Ishikawa (cell line): Measurements from ENCODE around the gene DICER1.

Experiments used
- CEBPB ChIP-seq: IDR thresholded peaks from 2 replicates; pipeline ENCODE4 v1.6.1; 2012
- CREB1 ChIP-seq: IDR thresholded peaks from 2 replicates; pipeline ENCODE4 v1.6.1; 2012; ENCODE audit warnings: low read depth
- EGR1 ChIP-seq: IDR thresholded peaks from 2 replicates; pipeline ENCODE4 v1.6.1; 2012
- EP300 ChIP-seq: IDR thresholded peaks from 2 replicates; pipeline ENCODE4 v1.6.1; 2012; ENCODE audit warnings: borderline replicate concordance
- FOXM1 ChIP-seq: IDR thresholded peaks from 2 replicates; pipeline ENCODE4 v1.6.1; 2012; ENCODE audit warnings: low read depth, borderline replicate concordance
- NFIC ChIP-seq: IDR thresholded peaks from 2 replicates; pipeline ENCODE4 v1.6.1; 2012
- RAD21 ChIP-seq: IDR thresholded peaks from 2 replicates; pipeline ENCODE4 v1.6.1; 2012; ENCODE audit warnings: low read depth
- TAF1 ChIP-seq: IDR thresholded peaks from 2 replicates; pipeline ENCODE4 v1.6.1; 2012; ENCODE audit warnings: low read depth, mild to moderate bottlenecking
- TCF12 ChIP-seq: IDR thresholded peaks from 2 replicates; pipeline ENCODE4 v1.6.1; 2012; ENCODE audit warnings: low read depth
- TEAD4 ChIP-seq: IDR thresholded peaks from 2 replicates; pipeline ENCODE4 v1.6.1; 2012
- YY1 ChIP-seq: IDR thresholded peaks from 2 replicates; pipeline ENCODE4 v1.6.1; 2012; ENCODE audit warnings: low read depth
- ZBTB7A ChIP-seq: IDR thresholded peaks from 2 replicates; pipeline ENCODE4 v1.6.1; 2012; ENCODE audit warnings: low read depth
- TF ChIP-seq, protein P1 (sequence below): IDR thresholded peaks from 2 replicates; pipeline ENCODE4 v1.6.1; 2012; ENCODE audit warnings: low read depth, mild to moderate bottlenecking
- TF ChIP-seq, protein P2 (sequence below): IDR thresholded peaks from 2 replicates; pipeline ENCODE4 v1.6.1; 2012
- TF ChIP-seq, protein P3 (sequence below): IDR thresholded peaks from 2 replicates; pipeline ENCODE4 v1.6.1; 2012

DICER1 gene

DNA sequence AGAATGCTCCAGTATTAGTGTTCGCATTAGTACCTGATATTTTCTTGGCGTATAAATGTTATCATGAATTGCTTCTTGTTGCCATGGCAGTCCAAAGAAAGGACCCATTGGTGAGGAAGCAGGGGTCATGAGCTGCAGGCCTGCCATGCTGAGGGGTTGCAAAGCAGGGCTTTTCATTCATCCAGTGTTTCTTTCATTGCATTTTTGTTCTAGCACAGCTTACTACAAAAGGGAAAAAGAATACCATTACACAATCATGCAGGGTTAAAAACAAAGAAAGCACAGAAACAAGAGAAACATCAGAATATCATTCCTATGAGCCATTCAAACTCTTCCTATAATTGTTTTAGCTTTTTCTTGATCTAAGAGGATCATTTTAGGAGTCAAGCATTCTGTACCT lies 24.0 kb downstream of the DICER1 start:
- TF ChIP-seq EP300 = no peak
- no peak for TF ChIP-seq TEAD4
- TF ChIP-seq FOXM1 = no peak
- TF ChIP-seq TAF1 = no peak
- TF ChIP-seq, protein P1, sequence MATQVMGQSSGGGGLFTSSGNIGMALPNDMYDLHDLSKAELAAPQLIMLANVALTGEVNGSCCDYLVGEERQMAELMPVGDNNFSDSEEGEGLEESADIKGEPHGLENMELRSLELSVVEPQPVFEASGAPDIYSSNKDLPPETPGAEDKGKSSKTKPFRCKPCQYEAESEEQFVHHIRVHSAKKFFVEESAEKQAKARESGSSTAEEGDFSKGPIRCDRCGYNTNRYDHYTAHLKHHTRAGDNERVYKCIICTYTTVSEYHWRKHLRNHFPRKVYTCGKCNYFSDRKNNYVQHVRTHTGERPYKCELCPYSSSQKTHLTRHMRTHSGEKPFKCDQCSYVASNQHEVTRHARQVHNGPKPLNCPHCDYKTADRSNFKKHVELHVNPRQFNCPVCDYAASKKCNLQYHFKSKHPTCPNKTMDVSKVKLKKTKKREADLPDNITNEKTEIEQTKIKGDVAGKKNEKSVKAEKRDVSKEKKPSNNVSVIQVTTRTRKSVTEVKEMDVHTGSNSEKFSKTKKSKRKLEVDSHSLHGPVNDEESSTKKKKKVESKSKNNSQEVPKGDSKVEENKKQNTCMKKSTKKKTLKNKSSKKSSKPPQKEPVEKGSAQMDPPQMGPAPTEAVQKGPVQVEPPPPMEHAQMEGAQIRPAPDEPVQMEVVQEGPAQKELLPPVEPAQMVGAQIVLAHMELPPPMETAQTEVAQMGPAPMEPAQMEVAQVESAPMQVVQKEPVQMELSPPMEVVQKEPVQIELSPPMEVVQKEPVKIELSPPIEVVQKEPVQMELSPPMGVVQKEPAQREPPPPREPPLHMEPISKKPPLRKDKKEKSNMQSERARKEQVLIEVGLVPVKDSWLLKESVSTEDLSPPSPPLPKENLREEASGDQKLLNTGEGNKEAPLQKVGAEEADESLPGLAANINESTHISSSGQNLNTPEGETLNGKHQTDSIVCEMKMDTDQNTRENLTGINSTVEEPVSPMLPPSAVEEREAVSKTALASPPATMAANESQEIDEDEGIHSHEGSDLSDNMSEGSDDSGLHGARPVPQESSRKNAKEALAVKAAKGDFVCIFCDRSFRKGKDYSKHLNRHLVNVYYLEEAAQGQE = no peak
- TF ChIP-seq CREB1 = no peak
- TF ChIP-seq YY1 = no peak

DNA sequence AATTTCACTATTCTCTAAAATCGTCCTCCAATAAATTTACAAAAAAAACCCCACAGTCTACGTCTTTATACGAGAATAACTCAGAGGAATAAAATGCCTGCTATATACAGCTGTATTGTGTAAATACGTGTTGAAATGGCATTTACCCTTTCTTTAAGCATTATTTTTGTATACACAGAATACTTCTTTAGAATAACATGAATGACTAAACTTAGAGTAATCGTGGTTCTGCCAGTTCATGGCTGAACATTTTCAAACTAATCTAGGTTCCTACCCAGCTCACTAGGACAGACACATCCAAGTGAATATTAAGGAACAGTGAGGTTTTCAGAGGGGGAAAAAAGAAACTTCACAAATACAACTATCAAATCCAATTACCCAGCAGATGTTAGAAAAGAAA lies 24.6 kb downstream of the DICER1 start:
- no peak for TF ChIP-seq TAF1
- no peak for TF ChIP-seq EGR1
- TF ChIP-seq CEBPB = no peak
- no peak for TF ChIP-seq RAD21
- no peak for TF ChIP-seq CREB1
- no peak for TF ChIP-seq TEAD4
- no peak for TF ChIP-seq FOXM1
- TF ChIP-seq ZBTB7A = no peak
- no peak for TF ChIP-seq NFIC
- TF ChIP-seq YY1 = no peak
- TF ChIP-seq, protein P2, sequence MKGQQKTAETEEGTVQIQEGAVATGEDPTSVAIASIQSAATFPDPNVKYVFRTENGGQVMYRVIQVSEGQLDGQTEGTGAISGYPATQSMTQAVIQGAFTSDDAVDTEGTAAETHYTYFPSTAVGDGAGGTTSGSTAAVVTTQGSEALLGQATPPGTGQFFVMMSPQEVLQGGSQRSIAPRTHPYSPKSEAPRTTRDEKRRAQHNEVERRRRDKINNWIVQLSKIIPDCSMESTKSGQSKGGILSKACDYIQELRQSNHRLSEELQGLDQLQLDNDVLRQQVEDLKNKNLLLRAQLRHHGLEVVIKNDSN = no peak
- TF ChIP-seq, protein P1 = no peak
- no peak for TF ChIP-seq EP300
- TF ChIP-seq, protein P3, sequence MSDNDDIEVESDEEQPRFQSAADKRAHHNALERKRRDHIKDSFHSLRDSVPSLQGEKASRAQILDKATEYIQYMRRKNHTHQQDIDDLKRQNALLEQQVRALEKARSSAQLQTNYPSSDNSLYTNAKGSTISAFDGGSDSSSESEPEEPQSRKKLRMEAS = no peak

DNA sequence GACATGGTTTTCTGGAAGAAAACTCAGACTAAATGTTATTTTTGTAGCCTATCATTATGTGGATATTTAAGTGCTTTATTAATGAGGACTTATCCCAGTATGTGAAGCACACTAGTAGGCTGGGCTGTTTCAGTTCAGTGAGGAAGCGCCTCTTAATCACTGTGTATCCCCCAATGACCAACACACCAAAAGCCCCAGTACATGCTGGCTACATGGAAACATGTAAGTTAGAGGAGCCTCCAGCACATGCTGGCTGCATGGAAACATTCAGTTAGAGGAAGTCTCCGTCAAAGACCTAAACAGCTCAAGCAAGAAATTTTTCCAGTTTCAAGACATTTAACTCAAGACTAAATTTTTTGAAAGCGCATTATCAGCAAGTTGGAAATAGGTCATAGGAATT lies 26.8 kb downstream of the DICER1 start:
- TF ChIP-seq, protein P3 = no peak
- TF ChIP-seq TAF1 (no peak), YY1 (no peak), EP300 (no peak), RAD21 (no peak)
- TF ChIP-seq, protein P2 = no peak

DNA sequence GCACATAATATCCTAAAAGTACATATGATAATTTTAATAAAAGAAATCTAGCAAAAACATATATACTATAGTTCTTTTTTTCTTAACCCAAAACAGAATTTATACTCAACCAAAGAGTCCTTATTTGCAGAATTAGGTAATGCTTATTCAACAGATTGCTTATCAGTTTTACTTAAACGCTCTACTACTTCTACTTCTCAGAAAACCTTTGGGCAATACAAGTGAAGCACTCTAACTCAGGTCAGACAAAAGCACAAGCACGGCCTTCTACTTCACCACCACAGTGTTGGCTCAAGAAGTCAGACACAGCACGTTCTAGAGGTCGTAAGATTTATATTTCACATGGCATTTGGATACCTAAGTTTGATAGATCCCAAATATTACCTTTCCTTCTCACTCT lies 29.2 kb downstream of the DICER1 start:
- TF ChIP-seq, protein P3 = no peak
- no peak for TF ChIP-seq CREB1
- TF ChIP-seq, protein P2 = no peak

DNA sequence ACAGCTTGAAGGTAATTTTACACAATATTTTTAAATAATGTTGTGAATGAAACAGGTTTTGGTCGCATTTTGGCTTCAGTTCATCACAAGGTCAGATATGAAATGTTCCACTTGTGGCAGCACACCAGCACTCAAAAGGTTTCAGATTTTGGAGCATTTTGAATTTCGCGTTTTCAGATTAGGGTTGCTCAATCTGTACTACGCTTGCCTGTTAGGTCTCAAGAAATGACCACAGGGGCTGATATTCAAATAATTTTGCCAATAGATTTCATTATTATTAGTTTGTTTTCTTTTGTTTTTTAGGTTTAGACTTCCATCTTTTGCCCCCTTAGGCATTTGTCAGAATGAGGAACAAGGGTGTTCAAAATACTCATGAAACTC lies 29.8 kb downstream of the DICER1 start:
- TF ChIP-seq ZBTB7A (no peak), YY1 (no peak), EP300 (no peak), TCF12 (no peak), RAD21 (no peak), NFIC (no peak), EGR1 (no peak), CREB1 (no peak), CEBPB (no peak), TAF1 (no peak), TEAD4 (no peak), FOXM1 (no peak)
- TF ChIP-seq, protein P1 = no peak
- TF ChIP-seq, protein P3 = no peak
- TF ChIP-seq, protein P2 = no peak
